K562 (cell line): ENCODE data around the gene NIPAL1. TPM values are rescaled to one million over a fixed set of nuclear protein-coding genes. Genes with fewer than 3 reads are reported as not detected.

Source experiments
- ATAC-seq: fragments of 200-7000 bp; cut with Tn5 transposase; 3 replicates; pipeline ENCODE4 v1.9.1; 2020; ENCODE audit warnings: moderate library complexity
- BruUV-seq: library from RNA; stranded (reverse); fragments of 400-500 nt; replicated peaks from 2 replicates; lab custom pipeline; 2021; lab: Mats Ljungman, UMichigan
- CTCF ChIA-PET: fragments of 300-600 bp; formaldehyde crosslinking; extraction: SDS; loops from one replicate; lab custom pipeline; 2021; ENCODE audit warnings: low intra/inter-chr PET ratio; lab: Yijun Ruan, JAX
- POLR2A ChIA-PET: fragments of 300-600, 350-650 bp; sonication (Branson Sonifier 250); formaldehyde crosslinking; extraction: SDS; loops from one replicate; lab custom pipeline; 2021; ENCODE audit warnings: antibody characterized with exemption, inconsistent platforms; lab: Yijun Ruan, JAX
- DNase-seq, 4 experiments: peaks; one replicate each; pipeline versions ENCODE4 v3.0.0 to v3.0.0-alpha.2; 2011 to 2018; ENCODE audit warnings: low spot score in 3 of 4, mixed read lengths in 3 of 4; ENCODE audit errors: extremely low read depth in 1 of 4
- FAIRE-seq: peaks from 2 replicates; lab custom pipeline; 2011; peaks lifted over from hg19 to GRCh38; lab: Jason Lieb, UNC
- H2AFZ ChIP-seq: 2 replicates; pipeline ENCODE4 v1.6.0; 2011; ENCODE audit warnings: low read depth, low read length, control low read depth, inconsistent platforms
- H3K27ac ChIP-seq: fragments of 200-600 bp; 3 replicates; pipeline ENCODE4 v1.8.0; 2011; ENCODE audit warnings: low read depth, mild to moderate bottlenecking, control low read depth, inconsistent platforms, low read length, moderate library complexity, mixed read lengths; ENCODE audit errors: extremely low read depth
- H3K27me3 ChIP-seq, 2 experiments: fragments of 300-600 bp in 1 of 2; 2 replicates in 1 of 2; 3 replicates in 1 of 2; pipeline versions ENCODE4 v1.6.0 to v1.8.0; 2011; ENCODE audit warnings: inconsistent platforms in 2 of 2, low read length in 2 of 2, mild to moderate bottlenecking in 1 of 2, mixed read lengths in 1 of 2, moderate library complexity in 1 of 2; ENCODE audit not compliant: control insufficient read depth in 2 of 2, insufficient read depth in 2 of 2
- H3K36me3 ChIP-seq: fragments of 300-600 bp; 3 replicates; pipeline ENCODE4 v1.8.0; 2011; ENCODE audit warnings: mild to moderate bottlenecking, low read length, inconsistent platforms; ENCODE audit not compliant: control insufficient read depth, insufficient read depth
- H3K4me1 ChIP-seq, 2 experiments: fragments of 200-600 bp in 1 of 2; replicated peaks in 1 of 2; 2 replicates in 1 of 2; 3 replicates in 1 of 2; pipeline versions ENCODE4 v1.5.1 to v1.8.0; 2011; ENCODE audit warnings: inconsistent platforms in 2 of 2, low read length in 2 of 2, mild to moderate bottlenecking in 1 of 2, mixed read lengths in 1 of 2, moderate library complexity in 1 of 2; ENCODE audit not compliant: control insufficient read depth in 2 of 2, insufficient read depth in 2 of 2
- H3K4me2 ChIP-seq: 2 replicates; pipeline ENCODE4 v1.6.1; 2011; ENCODE audit warnings: low read length, control low read depth, inconsistent platforms, mixed read lengths; ENCODE audit not compliant: insufficient read depth
- H3K4me3 ChIP-seq: fragments of 200-600 bp; sonication (generic), shearing (Covaris generic); 2 replicates; pipeline ENCODE4 v1.5.1; 2016; ENCODE audit warnings: control low read depth, inconsistent platforms
- H3K79me2 ChIP-seq: fragments of 200-600 bp; 3 replicates; pipeline ENCODE4 v1.8.0; 2011; ENCODE audit warnings: low read length, inconsistent platforms; ENCODE audit not compliant: control insufficient read depth, insufficient read depth
- H3K9ac ChIP-seq, 2 experiments: 2 replicates each; pipeline versions ENCODE4 v1.6.0 to v1.6.1; 2011; ENCODE audit warnings: low read depth in 2 of 2, low read length in 2 of 2, control low read depth in 1 of 2, inconsistent platforms in 1 of 2, mild to moderate bottlenecking in 1 of 2, mixed read lengths in 1 of 2; ENCODE audit not compliant: insufficient read depth in 1 of 2
- H3K9me1 ChIP-seq: one replicate; pipeline ENCODE4 v1.6.0; 2011; ENCODE audit warnings: inconsistent platforms, mild to moderate bottlenecking, low read length, moderate library complexity; ENCODE audit not compliant: control insufficient read depth, insufficient read depth
- H3K9me3 ChIP-seq: replicated peaks from 2 replicates; pipeline ENCODE4 v1.5.1; 2011; ENCODE audit warnings: low read depth, low read length, inconsistent platforms; ENCODE audit not compliant: control insufficient read depth, insufficient read depth
- H4K20me1 ChIP-seq: replicated peaks from 2 replicates; pipeline ENCODE4 v1.6.1; 2011; ENCODE audit warnings: low read length, inconsistent platforms, mixed read lengths; ENCODE audit not compliant: control insufficient read depth, insufficient read depth
- HDAC3 ChIP-seq: fragments of 450-650 bp; IDR thresholded peaks from 2 replicates; pipeline ENCODE4 v1.6.1; 2018; ENCODE audit warnings: borderline replicate concordance, mild to moderate bottlenecking, moderate library complexity; ENCODE audit not compliant: partially characterized antibody
- KDM1A ChIP-seq, 2 experiments: fragments of 450-650 bp; IDR thresholded peaks; 2 replicates each; pipeline ENCODE4 v1.6.1; 2016; ENCODE audit warnings: mild to moderate bottlenecking in 2 of 2
- SOX6 ChIP-seq: fragments of 450-650 bp; IDR thresholded peaks from 2 replicates; pipeline ENCODE4 v1.6.1; 2014; ENCODE audit warnings: mild to moderate bottlenecking
- TEAD1 ChIP-seq, 2 experiments: fragments of 450-650 bp in 1 of 2; sonication (generic) in 1 of 2; formaldehyde crosslinking; IDR thresholded peaks; 2 replicates each; pipeline versions ENCODE4 v1.4.0 to v1.8.0; 2020 to 2022; ENCODE audit warnings: mild to moderate bottlenecking in 2 of 2, missing genetic modification reagents in 1 of 2
- TRIM24 ChIP-seq, 2 experiments: fragments of 450-650 bp; IDR thresholded peaks; 2 replicates each; pipeline ENCODE4 v1.6.1; 2016
- ZFX ChIP-seq: sonication (generic); formaldehyde crosslinking; IDR thresholded peaks from 2 replicates; pipeline ENCODE4 v1.8.0; 2022; ENCODE audit warnings: mild to moderate bottlenecking, missing genetic modification reagents, moderate library complexity
- ZNF444 ChIP-seq: fragments of 250-450 bp; sonication (Bioruptor Pico); IDR thresholded peaks from 2 replicates; pipeline ENCODE4 v1.4.0; 2020; ENCODE audit warnings: mild to moderate bottlenecking, moderate library complexity
- WGBS: fragments of 100-300 bp; shearing (Covaris generic); methylation state at CpG from one replicate; pipeline ENCODE4 v1.1.6; 2016; ENCODE audit warnings: low coverage, mixed read lengths; ENCODE audit not compliant: insufficient coverage; ENCODE audit errors: missing lambda C conversion rate; 5-methylcytosine and 5-hydroxymethylcytosine counted together
- in situ Hi-C: fragments of 300-500 bp; cut with MboI; formaldehyde crosslinking; loops from 4 replicates; pipeline ENCODE4 v1.15.0; 2018; ENCODE audit warnings: inconsistent platforms, mixed read lengths
- intact Hi-C: fragments of 100-400 bp; cut with micrococcal nuclease; formaldehyde crosslinking; loops from 2 replicates; pipeline ENCODE4 v1.14.2; 2022
- polyA plus RNA-seq, 8 experiments: library from polyadenylated mRNA; depleted of rRNA in 4 of 8; stranded (reverse) in 5 of 8; unstranded in 3 of 8; fragments of >200 nt; fragmentation: Nextera tagmentation in 2 of 8; fragmentation: Illumina TruSeq in 1 of 8; extraction: Ambion mirVana in 2 of 8; extraction: Trizol in 1 of 8; gene quantifications; 2 replicates each; pipeline versions ENCODE4 v1.2.1 to v1.2.3, GENCODE V29; 2011 to 2014; ENCODE audit warnings: inconsistent platforms in 1 of 8, missing spikeins in 1 of 8
- total RNA-seq, 7 experiments: library from RNA; depleted of rRNA in 6 of 7; stranded (reverse); fragments of >200 nt in 6 of 7; fragmentation: Illumina TruSeq in 2 of 7; extraction: Trizol in 2 of 7; gene quantifications; 2 replicates each; pipeline versions ENCODE4 v1.2.1 to v1.2.3, GENCODE V29; 2011 to 2021; ENCODE audit warnings: low replicate concordance in 1 of 7
- TF ChIP-seq, protein P1 (sequence below): sonication (generic); formaldehyde crosslinking; IDR thresholded peaks from 2 replicates; pipeline ENCODE4 v1.8.1; 2023; ENCODE audit warnings: mild to moderate bottlenecking, missing genetic modification reagents
- TF ChIP-seq, protein P2 (sequence below): sonication (generic); formaldehyde crosslinking; IDR thresholded peaks from 2 replicates; pipeline ENCODE4 v1.8.1; 2023; ENCODE audit warnings: missing genetic modification reagents, mild to moderate bottlenecking, borderline replicate concordance

Gene NIPAL1
- total and polyA plus RNA-seq, 9 of the 15 experiments (the other 6 are each of a cell fraction or from before 2014, with no cell fraction given), result 0.03 to 0.43 (median 0.25) TPM

DNA sequence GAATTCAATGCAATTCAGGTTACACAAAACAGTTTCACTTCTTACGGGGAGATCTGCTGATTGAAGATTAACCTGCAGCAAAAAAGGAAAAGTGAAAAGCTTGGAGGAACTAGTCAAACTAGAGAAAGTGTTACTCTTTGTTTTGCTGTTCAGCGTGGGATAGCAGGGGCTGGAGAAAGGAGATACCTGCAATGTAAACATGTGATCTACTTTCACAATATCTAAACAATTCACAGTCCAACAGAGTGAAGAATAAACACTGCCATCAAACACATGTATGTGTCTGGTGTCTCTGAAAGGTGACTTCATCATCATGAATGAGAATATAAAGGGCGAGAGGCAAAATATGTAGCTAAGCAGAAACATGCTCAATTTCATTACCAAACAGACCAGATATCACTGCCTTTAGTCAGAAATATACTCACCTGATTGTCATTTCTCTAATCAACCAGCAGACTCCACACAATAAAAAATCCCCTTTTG, 26.4 kb downstream of the NIPAL1 start:
- Histone ChIP-seq H3K36me3 (no peaks in the 10 kb centered on the region), H4K20me1 (no peaks in the 10 kb centered on the region), H2AFZ (no peak overlapping the region), H3K4me1 (no peaks in the 10 kb centered on the region), H3K9ac (no peak overlapping the region), H3K27me3 (peaks cover 12 to 20% of the 10 kb centered on the region in 2 experiments; a peak in 4 of 5 replicates), H3K27ac (no peak overlapping the region), H3K9me1 (no peaks in the 10 kb centered on the region), H3K9me3 (no peaks in the 10 kb centered on the region), H3K4me3 (no peak overlapping the region), H3K79me2 (no peaks in the 10 kb centered on the region), H3K4me2 (no peak overlapping the region)
- TF ChIP-seq ZFX (CRISPR knock-in tag) (no peak), TEAD1 (CRISPR knock-in tag; IDR thresholded peaks at IDR 0.05) (no peak), KDM1A (IDR thresholded peaks at IDR 0.05) (no peak), ZNF444 (CRISPR knock-in tag) (no peak), TRIM24 (IDR thresholded peaks at IDR 0.05) (no peak), SOX6 (no peak), HDAC3 (no peak)
- TF ChIP-seq, protein P1, sequence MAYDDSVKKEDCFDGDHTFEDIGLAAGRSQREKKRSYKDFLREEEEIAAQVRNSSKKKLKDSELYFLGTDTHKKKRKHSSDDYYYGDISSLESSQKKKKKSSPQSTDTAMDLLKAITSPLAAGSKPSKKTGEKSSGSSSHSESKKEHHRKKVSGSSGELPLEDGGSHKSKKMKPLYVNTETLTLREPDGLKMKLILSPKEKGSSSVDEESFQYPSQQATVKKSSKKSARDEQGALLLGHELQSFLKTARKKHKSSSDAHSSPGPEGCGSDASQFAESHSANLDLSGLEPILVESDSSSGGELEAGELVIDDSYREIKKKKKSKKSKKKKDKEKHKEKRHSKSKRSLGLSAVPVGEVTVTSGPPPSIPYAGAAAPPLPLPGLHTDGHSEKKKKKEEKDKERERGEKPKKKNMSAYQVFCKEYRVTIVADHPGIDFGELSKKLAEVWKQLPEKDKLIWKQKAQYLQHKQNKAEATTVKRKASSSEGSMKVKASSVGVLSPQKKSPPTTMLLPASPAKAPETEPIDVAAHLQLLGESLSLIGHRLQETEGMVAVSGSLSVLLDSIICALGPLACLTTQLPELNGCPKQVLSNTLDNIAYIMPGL (CRISPR knock-in tag), result no peak
- TF ChIP-seq, protein P2, sequence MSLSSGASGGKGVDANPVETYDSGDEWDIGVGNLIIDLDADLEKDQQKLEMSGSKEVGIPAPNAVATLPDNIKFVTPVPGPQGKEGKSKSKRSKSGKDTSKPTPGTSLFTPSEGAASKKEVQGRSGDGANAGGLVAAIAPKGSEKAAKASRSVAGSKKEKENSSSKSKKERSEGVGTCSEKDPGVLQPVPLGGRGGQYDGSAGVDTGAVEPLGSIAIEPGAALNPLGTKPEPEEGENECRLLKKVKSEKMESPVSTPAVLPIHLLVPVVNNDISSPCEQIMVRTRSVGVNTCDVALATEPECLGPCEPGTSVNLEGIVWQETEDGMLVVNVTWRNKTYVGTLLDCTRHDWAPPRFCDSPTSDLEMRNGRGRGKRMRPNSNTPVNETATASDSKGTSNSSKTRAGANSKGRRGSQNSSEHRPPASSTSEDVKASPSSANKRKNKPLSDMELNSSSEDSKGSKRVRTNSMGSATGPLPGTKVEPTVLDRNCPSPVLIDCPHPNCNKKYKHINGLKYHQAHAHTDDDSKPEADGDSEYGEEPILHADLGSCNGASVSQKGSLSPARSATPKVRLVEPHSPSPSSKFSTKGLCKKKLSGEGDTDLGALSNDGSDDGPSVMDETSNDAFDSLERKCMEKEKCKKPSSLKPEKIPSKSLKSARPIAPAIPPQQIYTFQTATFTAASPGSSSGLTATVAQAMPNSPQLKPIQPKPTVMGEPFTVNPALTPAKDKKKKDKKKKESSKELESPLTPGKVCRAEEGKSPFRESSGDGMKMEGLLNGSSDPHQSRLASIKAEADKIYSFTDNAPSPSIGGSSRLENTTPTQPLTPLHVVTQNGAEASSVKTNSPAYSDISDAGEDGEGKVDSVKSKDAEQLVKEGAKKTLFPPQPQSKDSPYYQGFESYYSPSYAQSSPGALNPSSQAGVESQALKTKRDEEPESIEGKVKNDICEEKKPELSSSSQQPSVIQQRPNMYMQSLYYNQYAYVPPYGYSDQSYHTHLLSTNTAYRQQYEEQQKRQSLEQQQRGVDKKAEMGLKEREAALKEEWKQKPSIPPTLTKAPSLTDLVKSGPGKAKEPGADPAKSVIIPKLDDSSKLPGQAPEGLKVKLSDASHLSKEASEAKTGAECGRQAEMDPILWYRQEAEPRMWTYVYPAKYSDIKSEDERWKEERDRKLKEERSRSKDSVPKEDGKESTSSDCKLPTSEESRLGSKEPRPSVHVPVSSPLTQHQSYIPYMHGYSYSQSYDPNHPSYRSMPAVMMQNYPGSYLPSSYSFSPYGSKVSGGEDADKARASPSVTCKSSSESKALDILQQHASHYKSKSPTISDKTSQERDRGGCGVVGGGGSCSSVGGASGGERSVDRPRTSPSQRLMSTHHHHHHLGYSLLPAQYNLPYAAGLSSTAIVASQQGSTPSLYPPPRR (CRISPR knock-in tag), result no peak
- FAIRE-seq, result no peak
- ChIA-PET CTCF (no interaction called here), POLR2A (interaction anchor here (0.8 kb wide), 1 partner anchor 45 kb away, joined by 3 read pairs; no protein-coding TSS in a partner anchor)
- no peak for ATAC-seq
- in situ Hi-C loops, result no loop called here
- intact Hi-C loops, result loop anchor here (5.0 kb wide), 1 partner anchor 44 kb away; no protein-coding TSS in a partner anchor
- no peak for DNase-seq
- no TSS peak for BruUV-seq
- 2% methylated on average over 3 of the region's 3 CpGs for WGBS
